Smooth muscle cell (in vitro differentiated cells): ENCODE results near the gene SNTG2. TPM values are rescaled to one million over a fixed set of nuclear protein-coding genes. Genes with fewer than 3 reads are reported as not detected.

Experiments used
- DNase-seq: peaks from one replicate; lab custom pipeline; 2025; ENCODE audit not compliant: unreplicated experiment; lab: John Stamatoyannopoulos, UW
- H2AFZ ChIP-seq: fragments of 200-600 bp; sonication (generic); 2 replicates; pipeline ENCODE4 v1.6.0; 2016; ENCODE audit warnings: antibody characterized with exemption, low read depth, mild to moderate bottlenecking
- H3F3A ChIP-seq: fragments of 200-600 bp; sonication (generic); 2 replicates; pipeline ENCODE4 v1.6.0; 2017; ENCODE audit warnings: antibody characterized with exemption, low read depth
- H3K27ac ChIP-seq: fragments of 200-600 bp; sonication (generic); 2 replicates; pipeline ENCODE4 v1.5.1; 2016; ENCODE audit warnings: low read depth, mild to moderate bottlenecking
- H3K27me3 ChIP-seq: fragments of 200-600 bp; sonication (generic); 2 replicates; pipeline ENCODE4 v1.6.1; 2016; ENCODE audit warnings: low read depth, mild to moderate bottlenecking
- H3K36me3 ChIP-seq: fragments of 200-600 bp; sonication (generic); 2 replicates; pipeline ENCODE4 v1.5.1; 2016; ENCODE audit warnings: low read depth
- H3K4me1 ChIP-seq: fragments of 200-600 bp; sonication (generic); 2 replicates; pipeline ENCODE4 v1.5.1; 2016; ENCODE audit warnings: low read depth
- H3K4me2 ChIP-seq: fragments of 200-600 bp; sonication (generic); 2 replicates; pipeline ENCODE4 v1.6.0; 2016; ENCODE audit warnings: mild to moderate bottlenecking
- H3K4me3 ChIP-seq: fragments of 200-600 bp; sonication (generic); 2 replicates; pipeline ENCODE4 v1.5.1; 2016; ENCODE audit warnings: mild to moderate bottlenecking
- H3K79me2 ChIP-seq: fragments of 200-600 bp; sonication (generic); 2 replicates; pipeline ENCODE4 v1.6.0; 2016; ENCODE audit warnings: low read depth, mild to moderate bottlenecking
- H3K9ac ChIP-seq: fragments of 200-600 bp; sonication (generic); 2 replicates; pipeline ENCODE4 v1.6.0; 2016; ENCODE audit warnings: low read depth
- H3K9me3 ChIP-seq: fragments of 200-600 bp; sonication (generic); replicated peaks from 2 replicates; pipeline ENCODE4 v1.5.1; 2016; ENCODE audit warnings: low read depth
- H4K20me1 ChIP-seq: fragments of 200-600 bp; sonication (generic); 2 replicates; pipeline ENCODE4 v1.6.0; 2016; ENCODE audit warnings: low read depth
- WGBS: methylation state at CpG from one replicate; pipeline ENCODE4 v1.1.7; 2016; ENCODE audit warnings: low lambda C conversion rate; 5-methylcytosine and 5-hydroxymethylcytosine counted together
- polyA plus RNA-seq: library from polyadenylated mRNA; unstranded; fragments of >200 nt; fragmentation: Nextera tagmentation; extraction: Ambion mirVana; gene quantifications from 2 replicates; pipeline ENCODE4 v1.2.1, GENCODE V29; 2016
- total RNA-seq: library from RNA; depleted of rRNA; stranded (reverse); fragments of >200 nt; gene quantifications from 2 replicates; pipeline ENCODE4 v1.2.3, GENCODE V29; 2014
- TF ChIP-seq, protein P1 (sequence below): fragments of 200-600 bp; sonication (generic); IDR thresholded peaks from 2 replicates; pipeline ENCODE4 v1.5.1; 2017; ENCODE audit warnings: borderline replicate concordance, mild to moderate bottlenecking, antibody characterized with exemption; ENCODE audit not compliant: insufficient read depth, poor library complexity, severe bottlenecking

Gene SNTG2
- total and polyA plus RNA-seq, 2 experiments from 2014 or later, result 0.56 TPM; not detected in 1

GRCh38 chr2:920999-921398, 29.6 kb upstream of the SNTG2 start:
- TF ChIP-seq, protein P1, sequence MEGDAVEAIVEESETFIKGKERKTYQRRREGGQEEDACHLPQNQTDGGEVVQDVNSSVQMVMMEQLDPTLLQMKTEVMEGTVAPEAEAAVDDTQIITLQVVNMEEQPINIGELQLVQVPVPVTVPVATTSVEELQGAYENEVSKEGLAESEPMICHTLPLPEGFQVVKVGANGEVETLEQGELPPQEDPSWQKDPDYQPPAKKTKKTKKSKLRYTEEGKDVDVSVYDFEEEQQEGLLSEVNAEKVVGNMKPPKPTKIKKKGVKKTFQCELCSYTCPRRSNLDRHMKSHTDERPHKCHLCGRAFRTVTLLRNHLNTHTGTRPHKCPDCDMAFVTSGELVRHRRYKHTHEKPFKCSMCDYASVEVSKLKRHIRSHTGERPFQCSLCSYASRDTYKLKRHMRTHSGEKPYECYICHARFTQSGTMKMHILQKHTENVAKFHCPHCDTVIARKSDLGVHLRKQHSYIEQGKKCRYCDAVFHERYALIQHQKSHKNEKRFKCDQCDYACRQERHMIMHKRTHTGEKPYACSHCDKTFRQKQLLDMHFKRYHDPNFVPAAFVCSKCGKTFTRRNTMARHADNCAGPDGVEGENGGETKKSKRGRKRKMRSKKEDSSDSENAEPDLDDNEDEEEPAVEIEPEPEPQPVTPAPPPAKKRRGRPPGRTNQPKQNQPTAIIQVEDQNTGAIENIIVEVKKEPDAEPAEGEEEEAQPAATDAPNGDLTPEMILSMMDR, result no peak
- H3K4me3 ChIP-seq, result no peak overlapping the region
- no peak overlapping the region for H3K27ac ChIP-seq
- H3K9me3 ChIP-seq, result no peaks in the 10 kb centered on the region
- no peaks in the 10 kb centered on the region for H3K79me2 ChIP-seq
- WGBS, result 94% methylated on average over 13 of the region's 13 CpGs
- no peak overlapping the region for H3K4me2 ChIP-seq
- H3K27me3 ChIP-seq, result no peaks in the 10 kb centered on the region
- H3K4me1 ChIP-seq, result no peaks in the 10 kb centered on the region
- no peaks in the 10 kb centered on the region for H3F3A ChIP-seq
- no peaks in the 10 kb centered on the region for H4K20me1 ChIP-seq
- no peak for DNase-seq
- H3K36me3 ChIP-seq, result no peaks in the 10 kb centered on the region
- no peak overlapping the region for H2AFZ ChIP-seq
- H3K9ac ChIP-seq, result no peak overlapping the region

DNA sequence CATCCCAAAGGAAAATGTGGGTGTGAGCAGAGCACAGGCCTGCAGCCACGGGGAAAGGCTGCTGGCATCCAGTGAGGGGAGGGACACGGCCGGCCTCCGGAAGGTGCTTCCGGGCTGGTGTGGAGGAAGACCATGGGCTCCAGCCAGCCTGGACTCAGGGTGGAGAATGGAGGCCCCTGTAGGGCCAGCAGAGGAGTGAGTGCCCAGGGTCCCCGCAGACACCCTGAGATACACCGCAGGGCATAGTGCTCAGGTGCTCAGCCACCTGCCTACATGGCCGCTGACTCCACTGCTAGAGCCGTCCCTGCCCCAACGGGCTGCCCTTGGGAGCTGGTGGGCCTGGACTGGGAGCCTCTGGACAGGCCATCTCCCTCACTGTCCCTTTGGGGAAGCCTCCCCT, 28.5 kb upstream of the SNTG2 start:
- H2AFZ ChIP-seq, result no peak overlapping the region
- no peaks in the 10 kb centered on the region for H4K20me1 ChIP-seq
- no peak overlapping the region for H3K4me2 ChIP-seq
- H3K27ac ChIP-seq, result no peak overlapping the region
- H3K9me3 ChIP-seq, result no peaks in the 10 kb centered on the region
- H3K27me3 ChIP-seq, result no peaks in the 10 kb centered on the region
- TF ChIP-seq, protein P1, result no peak
- no peaks in the 10 kb centered on the region for H3K79me2 ChIP-seq
- 93% methylated on average over 9 of the region's 10 CpGs for WGBS
- no peak overlapping the region for H3K9ac ChIP-seq
- H3K4me3 ChIP-seq, result no peak overlapping the region
- no peak for DNase-seq
- H3K36me3 ChIP-seq, result no peaks in the 10 kb centered on the region
- no peaks in the 10 kb centered on the region for H3F3A ChIP-seq
- no peaks in the 10 kb centered on the region for H3K4me1 ChIP-seq

DNA sequence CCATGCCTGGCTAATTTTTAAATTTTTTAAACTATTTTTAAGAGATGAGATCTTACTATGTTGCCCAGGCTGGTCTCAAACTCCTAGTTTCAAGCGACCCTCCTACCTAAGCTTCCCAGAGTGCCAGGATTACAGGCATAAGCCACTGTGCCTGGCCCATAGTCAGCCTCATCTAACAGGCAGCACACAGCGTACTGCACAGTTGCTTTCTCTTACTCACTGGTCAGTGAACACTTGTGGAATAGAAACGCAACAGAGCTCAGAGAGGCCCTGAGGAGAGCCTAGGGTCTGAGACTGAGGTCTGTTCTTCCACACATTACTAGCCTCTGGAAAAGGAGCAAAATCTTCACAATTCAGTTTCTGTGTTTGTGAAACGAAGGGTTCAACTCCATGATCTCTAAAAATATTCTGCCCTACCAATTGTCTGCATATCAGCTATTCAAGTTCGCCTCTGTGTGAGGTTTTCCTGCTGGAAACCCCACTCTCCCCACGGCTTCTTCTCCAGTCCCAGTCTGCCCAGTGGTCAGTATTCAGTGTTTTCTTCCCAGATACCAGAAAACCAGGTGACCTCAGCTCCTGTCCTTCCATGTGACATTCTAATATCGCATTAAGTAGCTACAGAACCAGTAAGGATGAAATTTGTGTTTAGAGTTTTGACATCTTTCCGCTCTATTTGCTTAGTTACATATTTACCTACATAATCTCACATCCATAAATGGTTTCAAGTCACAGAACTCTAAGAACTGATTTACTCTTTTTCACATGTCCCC, 26.6 kb upstream of the SNTG2 start:
- 78% methylated on average over 8 of the region's 8 CpGs for WGBS
- TF ChIP-seq, protein P1, result no peak
- no peaks in the 10 kb centered on the region for H4K20me1 ChIP-seq
- no peak overlapping the region for H3K4me3 ChIP-seq
- no peak overlapping the region for H2AFZ ChIP-seq
- no peaks in the 10 kb centered on the region for H3K27me3 ChIP-seq
- H3K79me2 ChIP-seq, result no peaks in the 10 kb centered on the region
- no peaks in the 10 kb centered on the region for H3K36me3 ChIP-seq
- DNase-seq, result no peak
- H3K27ac ChIP-seq, result no peak overlapping the region
- no peaks in the 10 kb centered on the region for H3K9me3 ChIP-seq
- H3K4me1 ChIP-seq, result no peaks in the 10 kb centered on the region
- no peak overlapping the region for H3K9ac ChIP-seq
- no peaks in the 10 kb centered on the region for H3F3A ChIP-seq
- no peak overlapping the region for H3K4me2 ChIP-seq

- H3K27ac ChIP-seq, result no peak overlapping the region
- no peaks in the 10 kb centered on the region for H3K4me1 ChIP-seq
- no peaks in the 10 kb centered on the region for H3K79me2 ChIP-seq
- no peaks in the 10 kb centered on the region for H3K9me3 ChIP-seq
- H3K36me3 ChIP-seq, result no peaks in the 10 kb centered on the region
- no peak overlapping the region for H3K9ac ChIP-seq
- no peak overlapping the region for H2AFZ ChIP-seq
- no peaks in the 10 kb centered on the region for H3F3A ChIP-seq
- no peaks in the 10 kb centered on the region for H3K27me3 ChIP-seq
- no peak for DNase-seq
- H3K4me2 ChIP-seq, result no peak overlapping the region
- no peaks in the 10 kb centered on the region for H4K20me1 ChIP-seq
- WGBS, result 49% methylated on average over 5 of the region's 5 CpGs
- TF ChIP-seq, protein P1, result no peak
- H3K4me3 ChIP-seq, result no peak overlapping the region
Observed at GRCh38 chr2:924701-925100, 25.9 kb upstream of the SNTG2 start.
